Progenitor cell of endocrine pancreas (in vitro differentiated cells): ENCODE data around the gene RNF2. TPM values are rescaled to one million over a fixed set of nuclear protein-coding genes. Genes with fewer than 3 reads are reported as not detected.

Experiments used
- DNase-seq: peaks from one replicate; pipeline ENCODE4 v3.0.0; 2021; ENCODE audit warnings: low spot score; ENCODE audit not compliant: unreplicated experiment
- H3K27ac Mint-ChIP-seq: 2 replicates; pipeline ENCODE4 v1.8.0; 2021; ENCODE audit warnings: mild to moderate bottlenecking, moderate library complexity, mixed read lengths
- H3K27me3 Mint-ChIP-seq: 2 replicates; pipeline ENCODE4 v1.8.0; 2021; ENCODE audit warnings: mixed read lengths
- H3K36me3 Mint-ChIP-seq: 2 replicates; pipeline ENCODE4 v1.8.0; 2022; ENCODE audit warnings: mixed read lengths; ENCODE audit not compliant: insufficient read depth
- H3K4me1 Mint-ChIP-seq: 2 replicates; pipeline ENCODE4 v1.8.0; 2021; ENCODE audit warnings: low read depth, mixed read lengths
- H3K4me3 Mint-ChIP-seq: 2 replicates; pipeline ENCODE4 v1.8.0; 2021; ENCODE audit warnings: low read depth, mild to moderate bottlenecking, moderate library complexity, mixed read lengths
- H3K9me3 Mint-ChIP-seq: 2 replicates; pipeline ENCODE4 v1.8.0; 2021; ENCODE audit warnings: low read depth, mixed read lengths
- CTCF ChIP-seq: fragments of 200-600 bp; sonication (generic); IDR thresholded peaks from one replicate; pipeline ENCODE4 v1.5.0; 2021; ENCODE audit warnings: antibody characterized with exemption, mild to moderate bottlenecking; ENCODE audit not compliant: unreplicated experiment
- total RNA-seq: library from RNA; stranded (reverse); gene quantifications from 2 replicates; pipeline ENCODE4 v1.2.1, GENCODE V29; 2021

The RNF2 gene
- total RNA-seq, 1 donor from 2014 or later, result 37.5 TPM

DNA sequence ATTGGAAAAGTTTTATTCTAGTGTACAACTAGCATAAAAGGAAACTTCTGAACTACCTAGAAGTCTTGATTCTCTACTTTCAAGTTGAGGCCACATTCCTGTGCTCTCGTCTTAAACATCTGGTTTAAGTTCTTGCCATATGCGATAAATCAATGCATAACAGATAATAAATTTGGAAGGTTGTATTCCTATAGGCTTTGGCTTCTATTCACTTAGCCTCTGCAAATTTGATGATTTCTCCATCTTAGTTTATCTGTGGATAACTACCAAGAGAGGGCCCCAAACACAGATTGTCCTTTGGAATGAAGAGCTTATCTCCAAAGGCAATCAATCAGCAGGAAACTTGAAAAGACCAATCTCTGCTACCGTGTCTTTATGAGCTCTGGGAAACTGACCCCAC is 11.7 kb upstream of the RNF2 start:
- Mint-ChIP-seq H3K36me3 (peaks cover 1% of the 10 kb centered on the region), H3K27ac (no peak overlapping the region)
- TF ChIP-seq CTCF, result no peak

DNA sequence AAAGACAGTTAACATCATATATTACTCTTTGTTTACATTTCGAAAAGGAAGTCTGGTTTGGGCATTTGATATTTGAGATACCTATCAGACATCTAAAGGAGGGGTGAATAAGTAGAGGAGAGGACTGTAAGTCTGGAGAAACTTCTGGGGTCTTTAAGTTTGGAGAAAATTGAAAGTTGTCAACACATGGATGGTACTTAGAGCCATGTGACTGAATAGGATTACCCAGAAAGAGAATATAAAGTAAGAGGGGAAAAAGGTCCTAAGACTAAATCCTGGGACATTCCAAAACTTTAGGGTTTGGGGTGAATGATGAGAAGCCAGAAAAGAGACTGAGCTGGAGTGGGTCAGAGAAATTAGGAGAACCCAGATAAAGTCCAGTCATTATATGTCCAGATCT is 10.1 kb upstream of the RNF2 start:
- no peak for TF ChIP-seq CTCF
- peaks cover 8% of the 10 kb centered on the region for H3K27me3 Mint-ChIP-seq
- DNase-seq, result no peak
- H3K36me3 Mint-ChIP-seq, result no peaks in the 10 kb centered on the region
- H3K9me3 Mint-ChIP-seq, result no peaks in the 10 kb centered on the region
- H3K4me3 Mint-ChIP-seq, result no peak overlapping the region
- no peaks in the 10 kb centered on the region for H3K4me1 Mint-ChIP-seq
- H3K27ac Mint-ChIP-seq, result no peak overlapping the region

More for the DNA sequence above, 11.7 kb upstream of the RNF2 start:
- DNase-seq, result no peak
- H3K4me3 Mint-ChIP-seq, result no peak overlapping the region
- no peaks in the 10 kb centered on the region for H3K4me1 Mint-ChIP-seq
- peaks cover 8% of the 10 kb centered on the region for H3K27me3 Mint-ChIP-seq
- H3K9me3 Mint-ChIP-seq, result peaks cover 6% of the 10 kb centered on the region

GRCh38 chr1:185038813-185039376 is 6.5 kb upstream of the RNF2 start:
- no peaks in the 10 kb centered on the region for H3K36me3 Mint-ChIP-seq
- no peak overlapping the region for H3K27ac Mint-ChIP-seq
- H3K4me1 Mint-ChIP-seq, result no peaks in the 10 kb centered on the region
- H3K27me3 Mint-ChIP-seq, result peaks cover 15% of the 10 kb centered on the region
- H3K9me3 Mint-ChIP-seq, result no peaks in the 10 kb centered on the region
- DNase-seq, result no peak
- no peak for TF ChIP-seq CTCF
- H3K4me3 Mint-ChIP-seq, result no peak overlapping the region

DNA sequence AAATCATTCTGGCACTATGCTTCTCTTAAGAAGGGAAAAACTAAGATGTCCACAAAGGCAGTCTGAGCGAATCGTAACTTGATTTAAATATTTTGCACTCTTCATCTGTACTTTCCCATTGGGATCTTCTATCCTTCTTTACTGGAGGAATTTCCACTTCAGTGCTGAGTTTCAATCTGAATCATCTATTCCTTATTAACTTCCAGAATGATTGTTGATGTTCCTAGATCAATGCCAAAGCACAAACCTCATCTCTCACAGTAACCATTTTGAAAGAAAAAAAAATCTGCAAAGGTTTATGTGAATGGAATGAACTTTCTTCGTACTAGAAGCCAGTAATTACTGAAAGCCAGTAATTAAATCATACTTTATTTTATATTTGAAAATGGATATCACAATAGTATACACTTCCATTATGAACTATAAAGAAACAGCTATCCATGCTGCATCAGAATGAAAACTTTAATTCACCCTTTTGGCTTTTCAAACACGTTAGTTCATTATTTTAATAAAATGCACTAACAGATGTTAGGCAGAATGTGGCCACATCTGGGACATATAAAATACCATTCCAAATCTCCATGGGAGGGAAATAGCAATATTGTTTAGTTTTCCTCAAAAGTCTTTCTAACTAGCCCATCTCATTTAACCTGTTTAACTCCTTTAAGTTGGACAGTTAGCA is 5.5 kb upstream of the RNF2 start:
- no peak for DNase-seq
- H3K4me1 Mint-ChIP-seq, result peaks cover 2% of the 10 kb centered on the region
- peaks cover 20% of the 10 kb centered on the region for H3K27me3 Mint-ChIP-seq
- no peaks in the 10 kb centered on the region for H3K9me3 Mint-ChIP-seq
- H3K36me3 Mint-ChIP-seq, result no peaks in the 10 kb centered on the region
- no peak overlapping the region for H3K4me3 Mint-ChIP-seq
- no peak for TF ChIP-seq CTCF
- H3K27ac Mint-ChIP-seq, result no peak overlapping the region

DNA sequence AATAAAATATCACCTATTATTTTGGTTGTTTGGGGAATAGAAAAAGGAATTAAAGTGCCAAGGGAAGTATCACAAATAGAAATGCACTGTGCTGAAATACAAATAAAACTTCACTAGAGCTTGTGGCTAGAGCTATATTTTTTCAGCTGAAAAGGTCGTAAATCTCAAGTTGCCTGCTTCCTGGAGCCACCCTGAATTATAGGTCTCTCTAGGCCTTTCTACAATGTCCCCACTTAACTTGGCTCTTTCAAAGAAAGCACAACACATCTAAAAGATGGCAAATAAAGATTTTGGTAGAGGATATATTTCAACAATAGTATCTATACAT is 5.0 kb upstream of the RNF2 start:
- H3K27me3 Mint-ChIP-seq, result peaks cover 20% of the 10 kb centered on the region
- TF ChIP-seq CTCF, result no peak
- no peak for DNase-seq
- H3K4me1 Mint-ChIP-seq, result peaks cover 3% of the 10 kb centered on the region
- no peaks in the 10 kb centered on the region for H3K36me3 Mint-ChIP-seq
- no peak overlapping the region for H3K27ac Mint-ChIP-seq
- H3K9me3 Mint-ChIP-seq, result no peaks in the 10 kb centered on the region
- H3K4me3 Mint-ChIP-seq, result no peak overlapping the region
